NCI-H1092 (cell line): ENCODE measurements around the gene HMGN5.

Experiments used
- DNase-seq: peaks from one replicate; lab custom pipeline; 2025; lab: John Stamatoyannopoulos, UW

The HMGN5 gene, protein sequence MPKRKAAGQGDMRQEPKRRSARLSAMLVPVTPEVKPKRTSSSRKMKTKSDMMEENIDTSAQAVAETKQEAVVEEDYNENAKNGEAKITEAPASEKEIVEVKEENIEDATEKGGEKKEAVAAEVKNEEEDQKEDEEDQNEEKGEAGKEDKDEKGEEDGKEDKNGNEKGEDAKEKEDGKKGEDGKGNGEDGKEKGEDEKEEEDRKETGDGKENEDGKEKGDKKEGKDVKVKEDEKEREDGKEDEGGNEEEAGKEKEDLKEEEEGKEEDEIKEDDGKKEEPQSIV

DNA sequence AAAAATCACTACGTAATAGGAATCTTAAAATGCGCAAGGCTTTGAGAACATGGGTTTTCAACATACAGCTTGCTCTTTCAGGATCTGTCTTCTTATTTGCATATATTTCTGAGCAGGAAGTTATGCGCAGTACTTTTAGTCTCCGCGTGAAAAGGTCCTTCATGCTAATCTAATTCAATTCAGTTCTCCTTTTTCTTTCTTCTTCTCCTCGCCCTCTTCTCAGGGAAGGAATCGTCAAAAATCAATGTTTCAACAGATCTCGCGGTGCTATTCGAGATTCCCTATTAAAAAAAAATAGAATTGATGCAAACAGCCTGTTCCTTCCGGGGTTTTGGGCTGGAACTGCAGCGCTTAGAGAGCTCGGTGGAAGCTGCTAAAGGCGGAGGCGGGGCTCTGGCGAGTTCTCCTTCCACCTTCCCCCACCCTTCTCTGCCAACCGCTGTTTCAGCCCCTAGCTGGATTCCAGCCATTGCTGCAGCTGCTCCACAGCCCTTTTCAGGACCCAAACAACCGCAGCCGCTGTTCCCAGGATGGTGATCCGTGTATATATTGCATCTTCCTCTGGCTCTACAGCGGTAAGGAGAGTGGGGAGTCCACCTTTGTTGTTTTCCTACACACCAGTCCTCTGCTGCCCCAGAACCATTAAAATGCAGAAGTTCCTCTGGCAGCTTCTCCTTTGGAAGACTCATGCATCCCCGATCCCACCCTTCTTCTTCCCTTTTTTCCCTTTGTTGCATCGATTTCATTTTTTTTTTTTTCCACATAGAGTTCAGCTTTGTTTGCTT lies at the start of gene HMGN5, which contains the start of gene SH3BGRL:
Gene HMGN5, minus strand, starts transcription at position 243 of the 785 bp plus-strand sequence. CDS start 80,364 bp downstream, outside the sequence.
Gene SH3BGRL, plus strand, starts transcription at position 432 of the 785 bp plus-strand sequence. Its CDS starts 99 bp downstream, at position 531.
- peak; percentile 9 for DNase-seq

DNA sequence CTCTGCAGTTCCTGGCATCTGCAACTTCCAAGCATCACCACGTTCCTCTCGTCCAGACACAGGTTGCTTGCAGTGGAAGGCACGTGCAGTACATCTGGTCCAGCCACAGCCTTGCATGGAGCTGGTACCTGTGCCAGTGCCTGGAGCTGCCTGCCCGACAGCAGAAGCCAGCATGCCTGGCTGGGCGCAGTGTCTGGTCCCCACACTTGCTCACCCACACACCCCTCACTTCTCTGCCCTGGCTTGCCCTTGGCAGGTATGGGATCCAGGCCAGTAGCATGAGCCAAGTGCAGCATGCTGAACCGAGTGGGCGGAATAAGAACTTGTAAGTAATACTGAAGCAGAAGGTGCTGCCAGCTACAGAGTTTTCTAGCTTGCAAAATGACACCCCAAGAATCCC lies 40.0 kb upstream of the HMGN5 start:
- no peak for DNase-seq

DNA sequence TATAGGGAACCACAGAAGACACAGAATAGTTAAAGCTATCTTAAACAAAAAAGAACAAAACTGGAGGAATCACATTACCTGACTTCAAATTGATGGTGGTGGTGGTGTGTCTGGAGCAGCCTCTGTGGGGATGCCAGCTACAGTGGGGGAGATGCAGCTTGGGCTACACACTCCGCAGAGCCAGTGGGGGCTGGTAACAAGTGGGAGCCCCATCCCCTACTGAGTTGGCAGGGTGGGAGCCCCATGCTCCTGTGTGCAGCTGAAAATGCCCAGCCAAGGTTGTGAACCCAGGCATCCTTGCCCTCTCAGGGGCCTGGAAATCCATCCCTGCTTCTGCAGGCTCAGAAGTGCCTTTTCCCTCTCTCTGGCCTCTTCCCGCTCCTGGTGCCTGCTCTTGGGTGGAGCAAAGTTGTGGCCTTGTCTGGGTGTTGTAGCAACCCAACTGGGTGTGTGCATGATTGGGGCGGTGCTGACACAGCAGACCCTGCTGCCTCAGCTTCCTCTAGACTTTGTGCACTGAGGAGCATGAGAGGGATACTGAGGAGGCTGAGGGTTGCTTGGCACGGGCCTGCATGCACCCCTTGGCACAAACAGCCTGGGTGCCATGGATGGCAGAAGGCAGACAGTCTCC lies 39.1 kb upstream of the HMGN5 start:
- DNase-seq, result no peak

DNA sequence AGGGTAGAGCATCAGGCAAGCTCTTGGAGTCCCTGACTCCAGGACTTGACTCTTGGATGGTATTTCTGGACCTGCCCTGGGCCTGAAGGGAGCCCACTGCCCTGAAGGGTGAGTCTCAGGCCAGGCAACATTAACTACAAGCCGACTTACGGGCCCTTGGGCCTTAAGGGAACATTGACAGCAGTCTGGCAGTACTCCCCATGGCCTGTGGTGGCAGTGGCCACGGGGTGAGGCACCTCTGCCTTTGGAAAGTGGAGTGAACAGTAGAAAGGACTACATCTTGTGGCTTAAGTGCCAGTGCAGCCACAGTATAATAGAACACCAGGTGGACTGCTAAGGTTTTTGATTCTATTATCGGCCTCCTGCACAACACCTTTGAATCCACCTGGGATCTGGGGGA lies 36.5 kb upstream of the HMGN5 start:
- no peak for DNase-seq

DNA sequence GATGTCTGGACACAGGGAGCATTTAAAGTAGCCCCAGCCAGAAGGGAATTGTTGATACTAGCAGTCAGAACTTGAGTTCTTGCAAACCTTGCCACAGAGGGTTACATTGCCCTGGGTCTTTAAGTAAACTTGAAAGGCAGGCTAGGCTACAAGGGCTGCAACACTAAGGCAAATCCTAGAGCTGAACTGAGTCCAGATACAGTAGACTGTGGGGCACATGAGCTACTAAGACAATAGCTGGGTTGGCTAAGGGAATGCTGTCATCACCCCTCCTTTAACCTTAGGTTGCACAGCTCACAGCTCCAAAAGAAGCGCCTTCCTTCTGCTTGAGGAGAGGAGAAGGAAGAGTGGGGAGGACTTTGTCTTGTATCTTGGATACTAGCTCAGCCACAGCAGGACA lies 35.8 kb upstream of the HMGN5 start:
- no peak for DNase-seq

DNA sequence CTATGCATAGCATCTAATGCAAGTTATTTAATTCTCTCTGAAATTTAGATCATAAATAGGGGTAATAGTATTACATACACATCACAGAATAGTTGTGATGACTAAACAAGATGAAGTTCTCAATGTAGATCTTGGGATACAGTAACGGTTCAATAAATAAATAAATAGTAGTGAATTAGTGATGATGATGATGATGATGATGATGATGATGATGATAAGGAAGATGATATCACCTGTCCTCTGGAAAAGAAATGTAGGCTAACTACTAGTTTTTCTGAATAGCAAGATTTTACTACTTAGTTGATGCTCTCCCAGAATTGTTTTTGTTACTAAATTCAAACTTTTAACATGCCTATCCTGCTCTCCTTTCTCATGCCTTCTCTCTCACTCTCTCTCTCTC lies 30.5 kb upstream of the HMGN5 start:
- no peak for DNase-seq

DNA sequence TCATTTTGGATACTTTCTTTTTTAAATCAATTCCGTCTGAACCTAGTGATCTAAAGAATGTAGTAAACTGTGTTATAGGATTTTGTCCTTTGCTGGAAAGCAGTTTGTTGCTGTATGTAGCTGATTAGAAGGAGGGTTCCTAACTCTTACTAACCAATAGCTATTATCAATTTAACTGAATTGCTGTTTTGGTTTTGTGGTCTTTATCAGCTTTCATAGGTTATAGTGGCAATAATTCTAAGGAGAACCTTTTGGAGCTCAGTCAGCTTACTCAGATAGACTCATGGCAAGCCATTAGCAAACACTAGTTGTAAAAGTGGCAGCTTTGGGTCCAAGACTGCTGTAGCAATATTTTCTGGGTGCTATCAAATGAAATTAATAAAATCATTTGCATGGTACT lies 29.8 kb upstream of the HMGN5 start:
- no peak for DNase-seq

DNA sequence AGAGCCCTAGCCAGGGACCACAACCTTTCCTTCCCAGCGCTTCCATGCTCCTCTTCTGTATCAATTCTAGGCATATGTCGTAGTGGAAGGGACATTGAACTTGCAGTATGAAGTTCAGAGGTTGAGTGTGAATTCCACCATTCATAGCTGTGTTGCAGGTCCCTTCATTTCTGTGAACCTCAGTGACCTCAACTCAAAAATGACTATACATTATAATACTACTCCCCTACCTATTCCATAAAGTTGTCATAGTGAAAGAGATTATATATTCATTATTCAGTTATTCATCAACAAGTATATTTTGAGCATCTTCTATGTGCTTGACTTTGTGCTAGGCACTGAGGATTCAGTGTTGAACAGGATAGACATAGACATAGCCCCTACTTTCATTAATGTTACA lies 28.2 kb upstream of the HMGN5 start:
- no peak for DNase-seq

DNA sequence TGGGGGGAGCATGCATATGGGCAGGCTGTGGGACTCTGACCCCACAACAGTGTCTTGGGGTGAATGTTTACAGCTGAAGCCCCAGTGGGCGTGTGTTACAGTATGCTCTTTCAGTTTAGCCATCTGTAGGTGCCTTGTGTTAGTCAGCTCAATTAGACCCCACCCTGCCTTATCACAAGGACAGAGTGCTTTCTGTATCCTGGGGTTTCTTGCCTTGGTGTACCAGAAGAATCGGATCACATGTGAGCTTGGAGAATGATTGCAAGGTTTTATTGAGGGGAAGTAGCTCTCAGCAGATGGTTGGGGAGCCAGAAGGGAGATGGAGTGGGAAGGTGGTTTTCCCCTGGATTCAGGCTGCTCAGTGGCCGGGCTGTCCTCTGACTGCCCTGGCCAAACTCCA lies 27.5 kb upstream of the HMGN5 start:
- no peak for DNase-seq

DNA sequence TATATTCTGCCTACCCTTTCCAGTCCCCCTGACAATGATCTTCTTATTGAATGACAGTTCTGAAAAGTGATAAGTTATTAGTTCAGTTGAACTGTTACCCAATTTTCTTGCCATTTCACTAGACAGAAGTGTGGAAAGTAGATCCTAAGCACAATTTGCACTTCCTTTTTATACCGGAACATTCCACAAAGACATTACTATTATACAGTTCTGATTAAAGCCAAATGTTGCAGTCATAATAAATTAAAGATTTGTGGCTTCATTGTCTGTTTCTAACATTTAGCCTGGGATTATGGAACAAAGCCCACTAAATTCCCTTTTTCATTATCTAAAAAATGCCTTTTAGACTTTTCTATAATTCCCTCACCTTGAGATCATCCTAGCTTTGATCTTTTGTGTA lies 14.0 kb upstream of the HMGN5 start:
- DNase-seq, result no peak

DNA sequence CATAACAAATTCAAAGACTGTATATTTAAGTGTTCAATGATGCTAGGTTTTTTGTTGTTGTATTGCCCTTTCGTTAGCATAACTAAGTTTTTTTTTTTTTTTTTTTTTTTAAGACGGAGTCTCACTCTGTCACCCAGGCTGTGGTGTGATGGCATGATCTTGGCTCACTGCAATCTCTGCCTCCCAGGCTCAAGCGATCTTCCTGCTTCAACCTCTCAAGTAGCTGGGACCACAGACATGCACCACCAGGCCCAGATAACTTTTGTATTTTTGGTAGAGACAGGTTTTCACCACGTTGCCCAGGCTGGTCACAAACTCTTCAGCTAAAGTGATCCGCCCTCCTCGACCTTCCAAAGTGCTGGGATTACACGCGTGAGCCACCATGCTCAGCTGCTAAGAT lies 7.2 kb upstream of the HMGN5 start:
- no peak for DNase-seq

DNA sequence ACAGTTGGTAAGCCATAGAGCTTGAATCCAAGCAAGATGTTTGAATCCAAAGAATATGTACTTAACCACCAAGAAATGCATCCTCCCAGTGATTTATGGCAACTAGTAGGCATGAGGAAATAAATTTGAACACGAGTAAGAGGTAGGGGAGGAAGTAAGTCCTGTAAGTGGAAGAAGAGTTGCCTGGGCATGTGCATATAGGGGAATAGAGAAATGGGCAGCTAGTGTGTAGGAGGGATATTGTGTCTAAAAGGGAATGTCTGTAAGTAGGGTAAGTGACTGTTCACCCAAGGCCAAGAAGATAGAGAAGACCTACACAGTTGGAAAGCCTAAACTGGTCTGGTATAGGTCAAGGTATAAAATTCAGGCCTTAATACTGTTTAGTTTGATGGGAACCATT lies 4.8 kb upstream of the HMGN5 start:
- no peak for DNase-seq

DNA sequence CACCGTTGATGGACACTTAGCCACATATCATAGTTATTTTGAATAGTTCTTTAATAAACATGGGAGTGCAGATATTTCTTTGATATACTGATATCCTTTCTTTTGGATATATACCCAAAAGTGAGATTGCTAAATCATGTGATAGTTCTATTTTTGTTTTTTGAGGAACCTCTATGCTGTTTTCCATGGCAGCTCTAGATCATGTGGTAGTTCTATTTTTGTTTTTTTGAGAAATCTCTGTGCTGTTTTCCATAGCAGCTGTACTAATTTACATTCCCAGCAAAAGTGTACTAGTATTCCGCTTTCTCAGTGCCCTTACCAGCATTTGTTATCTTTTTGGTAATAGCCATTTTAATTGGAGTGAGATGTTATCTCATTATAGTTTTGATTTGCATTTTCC lies 3.8 kb upstream of the HMGN5 start:
- no peak for DNase-seq

DNA sequence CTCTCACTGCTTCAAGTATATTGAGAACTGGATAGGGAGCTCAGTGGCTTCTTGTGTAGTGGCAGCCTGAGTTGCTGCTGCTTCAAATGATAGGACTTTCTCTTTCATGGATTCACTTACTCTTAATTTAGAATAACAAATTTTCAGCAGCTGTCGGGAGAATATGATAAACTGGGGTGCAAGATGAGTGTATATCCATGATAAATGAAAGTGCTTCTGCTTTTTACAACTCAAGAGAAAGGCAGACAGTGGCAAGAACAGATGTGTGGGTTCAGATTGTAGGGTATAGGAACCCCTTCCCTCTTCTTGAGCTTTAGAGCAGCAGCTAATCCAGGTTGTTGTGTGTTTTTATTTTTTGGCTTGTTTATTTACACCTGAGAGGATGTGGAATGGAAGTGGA lies 1.2 kb upstream of the HMGN5 start:
- no peak for DNase-seq

DNA sequence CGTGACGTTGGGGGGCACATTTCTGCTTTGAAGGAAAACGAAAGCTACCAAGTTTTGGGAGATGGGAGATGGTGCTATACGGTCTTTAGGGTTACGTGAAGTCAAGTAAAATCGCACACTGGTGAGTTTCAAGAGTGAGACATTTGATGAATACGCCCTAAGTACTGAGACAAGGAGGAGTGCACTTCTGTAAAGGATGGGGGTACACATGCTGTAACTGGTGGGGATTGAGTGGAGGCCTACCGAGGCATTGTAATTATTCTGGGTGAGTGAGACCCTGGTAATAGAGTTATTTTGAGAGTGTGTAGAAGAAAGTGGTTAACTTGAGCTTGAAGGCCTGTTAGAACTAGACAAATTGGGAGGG lies 725 bp upstream of the HMGN5 start:
- DNase-seq, result no peak

DNA sequence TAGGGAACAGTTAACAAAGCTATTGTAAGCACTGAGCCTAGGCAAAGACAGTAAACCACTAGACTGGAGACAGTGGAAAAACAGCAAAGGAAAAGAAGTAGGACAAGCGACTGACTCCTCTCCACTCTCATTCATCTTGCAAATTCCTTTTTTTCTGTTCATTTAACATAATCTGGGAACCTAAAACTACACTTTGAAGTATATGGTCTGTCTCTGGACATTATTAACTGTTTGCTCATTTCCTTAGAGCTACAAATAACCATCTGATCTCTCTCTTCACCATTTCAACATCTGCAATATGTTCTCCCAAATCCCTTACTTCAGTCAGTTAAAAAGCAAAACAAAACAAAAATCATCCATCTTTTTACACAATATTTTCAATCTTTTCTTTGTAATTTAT lies 642 bp downstream of the HMGN5 start:
- no peak for DNase-seq

DNA sequence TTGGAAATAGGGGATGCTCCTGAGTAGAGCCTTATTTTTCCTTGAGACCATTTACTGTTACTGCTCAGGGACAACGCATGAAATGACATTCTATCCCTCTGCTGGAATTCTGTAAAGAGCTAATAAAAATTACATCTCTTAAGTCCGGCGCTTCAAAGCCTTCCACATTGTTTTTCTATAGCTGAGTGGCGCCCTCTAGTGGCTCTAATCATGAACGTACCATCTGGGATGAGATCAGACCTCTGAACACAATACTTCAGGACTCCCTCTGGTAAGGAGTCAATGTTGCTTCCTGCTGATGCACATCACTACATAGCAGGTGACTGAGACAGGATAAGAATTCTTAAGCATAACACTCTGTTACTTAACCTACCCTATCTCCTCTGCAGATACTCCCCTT lies 6.0 kb downstream of the HMGN5 start:
- DNase-seq, result peak; percentile 4

DNA sequence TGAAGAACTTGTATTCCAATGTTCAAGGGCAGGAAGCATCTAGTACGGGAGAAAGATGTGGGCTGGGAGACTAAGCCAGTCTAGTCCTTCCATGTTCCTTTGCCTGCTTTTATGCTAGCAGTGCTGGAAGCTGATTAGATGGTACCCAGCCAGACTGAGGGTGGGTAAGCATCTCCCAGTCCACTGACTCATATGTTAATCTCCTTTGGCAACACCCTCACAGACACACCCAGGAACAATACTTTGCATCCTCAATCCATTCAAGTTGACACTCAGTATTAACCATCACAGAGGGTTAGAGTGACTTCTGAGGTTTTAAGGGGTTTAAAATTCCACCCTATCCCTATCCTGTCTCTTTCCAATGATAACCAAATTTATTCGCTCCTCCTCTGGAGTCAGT lies 6.5 kb downstream of the HMGN5 start:
- DNase-seq, result no peak

DNA sequence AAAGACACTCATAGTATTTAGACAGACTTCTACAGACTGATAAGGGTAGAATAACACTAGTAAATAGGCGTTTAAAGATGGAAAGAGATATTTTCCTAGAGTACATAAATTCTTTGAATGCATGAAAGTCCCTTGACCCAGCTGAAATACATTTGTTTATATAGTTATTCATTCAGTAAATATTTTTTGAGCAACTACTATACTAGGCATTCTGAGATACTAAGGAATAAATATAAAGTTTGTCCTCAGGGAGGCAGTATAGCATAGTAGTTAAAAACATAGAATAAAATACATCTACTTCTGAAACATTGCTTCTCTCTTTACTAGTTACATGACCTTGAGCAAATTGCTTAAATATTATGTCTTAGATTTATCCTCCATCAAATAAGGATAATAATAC lies 27.4 kb downstream of the HMGN5 start:
- DNase-seq, result no peak

DNA sequence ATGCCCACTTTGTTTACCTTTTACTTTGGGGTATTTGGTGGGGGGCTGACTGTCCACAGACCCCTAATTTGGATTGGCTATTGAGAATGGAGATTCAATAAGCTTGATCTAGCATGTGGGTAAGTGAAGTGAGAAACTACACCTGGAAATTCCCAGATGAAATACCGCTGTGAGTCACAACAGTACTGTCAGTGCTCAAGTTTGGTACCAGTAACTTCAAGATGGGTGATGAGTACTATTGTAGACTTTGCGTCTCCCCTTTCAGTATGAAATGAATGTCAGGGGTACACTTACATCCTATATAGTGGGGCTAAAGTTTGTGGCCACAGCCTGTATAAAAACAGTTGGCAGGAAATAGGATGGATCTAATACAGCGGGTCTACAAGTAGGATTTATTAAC lies 33.3 kb downstream of the HMGN5 start:
- DNase-seq, result no peak

DNA sequence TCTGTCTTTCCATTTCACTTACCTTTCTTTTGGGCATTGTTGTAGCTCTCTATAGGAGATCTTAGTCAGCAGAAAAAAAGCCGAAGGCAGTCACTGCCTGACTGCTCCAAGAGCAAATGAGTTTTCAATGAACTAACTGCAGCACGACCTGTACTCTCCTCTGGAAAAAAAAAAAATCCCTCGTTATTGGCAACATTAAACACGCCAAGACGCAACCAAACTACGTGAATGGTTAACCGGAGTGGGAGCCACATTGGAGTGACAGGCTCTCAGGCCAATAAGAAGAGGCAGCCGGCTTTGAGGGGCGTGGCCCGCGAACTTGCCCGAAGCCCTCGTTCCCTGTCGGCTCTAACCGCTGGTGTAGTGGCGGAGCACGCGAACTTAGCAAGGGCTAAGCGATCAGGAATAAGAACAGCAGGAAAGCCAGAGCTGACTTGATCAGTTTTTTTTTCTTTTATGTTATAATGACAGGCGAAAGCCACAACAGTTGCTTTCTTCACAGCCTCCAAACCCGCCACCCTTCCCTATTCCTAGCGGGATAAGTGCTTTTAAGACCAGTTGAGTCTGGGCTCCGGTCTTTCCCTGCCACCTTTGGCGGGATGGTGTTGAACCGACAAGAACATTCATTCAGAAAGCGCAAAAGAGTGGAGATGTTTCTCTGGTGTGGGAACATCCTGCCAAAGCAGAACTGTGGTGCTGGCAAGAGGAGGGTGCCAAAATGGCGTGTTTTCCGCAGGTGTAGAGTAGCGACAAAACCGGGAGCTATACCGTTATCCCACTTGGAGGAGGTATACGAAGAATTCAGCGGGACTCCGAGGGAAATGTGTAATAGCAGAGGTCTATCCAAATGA lies 80.0 kb downstream of the HMGN5 start:
- no peak for DNase-seq

DNA sequence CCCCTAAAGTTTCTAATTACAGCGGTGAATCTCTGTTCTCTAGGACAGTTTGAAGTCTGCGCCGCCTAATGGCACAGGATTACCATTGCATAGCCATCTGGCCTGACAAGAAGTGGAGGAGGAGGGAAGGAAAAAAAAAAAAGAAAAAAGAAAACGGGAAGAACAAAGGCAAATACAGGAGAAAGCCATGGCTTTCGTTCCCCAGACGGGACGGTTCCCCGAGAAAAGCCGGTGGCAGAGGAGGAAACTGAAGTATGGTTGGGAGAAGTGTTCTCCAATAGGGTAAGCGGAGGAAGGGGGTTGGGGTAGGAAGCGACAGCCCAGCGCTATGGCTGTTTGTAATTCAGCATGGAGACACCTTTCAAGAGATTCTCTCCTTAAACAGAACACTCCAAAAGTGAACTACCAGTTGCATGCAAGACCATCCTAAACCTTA lies 80.8 kb downstream of the HMGN5 start:
- DNase-seq, result no peak
